DOHH2 (cell line): ENCODE data around the gene STEAP1B.

Source experiments
- H3F3A ChIP-seq: fragments of 200-600 bp; sonication (generic), shearing (Covaris generic); 2 replicates; pipeline ENCODE4 v1.6.0; 2016; ENCODE audit warnings: antibody characterized with exemption, mild to moderate bottlenecking; ENCODE audit not compliant: control insufficient read depth, insufficient read depth
- H3K27ac ChIP-seq: fragments of 200-600 bp; sonication (generic); 2 replicates; pipeline ENCODE4 v1.5.1; 2014; ENCODE audit warnings: low read depth, mild to moderate bottlenecking, low read length, moderate library complexity
- H3K27me3 ChIP-seq: fragments of 200-600 bp; sonication (generic); 2 replicates; pipeline ENCODE4 v1.6.1; 2014; ENCODE audit warnings: mild to moderate bottlenecking, low read length, mixed read lengths; ENCODE audit not compliant: control insufficient read depth
- H3K36me3 ChIP-seq: fragments of 200-600 bp; sonication (generic); 2 replicates; pipeline ENCODE4 v1.6.1; 2014; ENCODE audit warnings: mild to moderate bottlenecking, low read length, moderate library complexity, mixed read lengths; ENCODE audit not compliant: control insufficient read depth
- H3K4me1 ChIP-seq: fragments of 200-600 bp; sonication (generic); 2 replicates; pipeline ENCODE4 v1.6.1; 2014; ENCODE audit warnings: mild to moderate bottlenecking, low read length, mixed read lengths; ENCODE audit not compliant: control insufficient read depth
- H3K4me2 ChIP-seq: fragments of 200-600 bp; sonication (generic); 2 replicates; pipeline ENCODE4 v1.6.0; 2014; ENCODE audit warnings: mild to moderate bottlenecking, low read length, moderate library complexity
- H3K4me3 ChIP-seq: fragments of 200-600 bp; sonication (generic); 2 replicates; pipeline ENCODE4 v1.5.1; 2014; ENCODE audit warnings: mild to moderate bottlenecking, low read length, mixed read lengths
- H3K79me2 ChIP-seq: fragments of 200-600 bp; sonication (generic); 2 replicates; pipeline ENCODE4 v1.6.1; 2014; ENCODE audit warnings: mild to moderate bottlenecking, low read length, mixed read lengths; ENCODE audit not compliant: control insufficient read depth
- H3K9me2 ChIP-seq: fragments of 200-600 bp; sonication (generic); replicated peaks from 2 replicates; pipeline ENCODE4 v1.6.1; 2014; ENCODE audit warnings: mild to moderate bottlenecking, low read length, mixed read lengths; ENCODE audit not compliant: control insufficient read depth
- H3K9me3 ChIP-seq: fragments of 200-600 bp; sonication (generic); 2 replicates; pipeline ENCODE4 v1.6.1; 2014; ENCODE audit warnings: antibody characterized with exemption, low read length, mixed read lengths; ENCODE audit not compliant: control insufficient read depth, insufficient read depth
- H4K20me1 ChIP-seq: fragments of 200-600 bp; sonication (generic); 2 replicates; pipeline ENCODE4 v1.6.0; 2014; ENCODE audit warnings: low read depth, mild to moderate bottlenecking, antibody characterized with exemption, low read length, moderate library complexity; ENCODE audit not compliant: control insufficient read depth, insufficient read depth
- CTCF ChIP-seq: fragments of 200-600 bp; sonication (generic); IDR thresholded peaks from one replicate; pipeline ENCODE4 v1.5.1; 2014; ENCODE audit warnings: antibody characterized with exemption, mild to moderate bottlenecking, low read depth, low read length; ENCODE audit not compliant: poor library complexity, severe bottlenecking
- EZH2phosphoT487 ChIP-seq: fragments of 200-600 bp; sonication (generic); IDR thresholded peaks from 2 replicates; pipeline ENCODE4 v1.6.1; 2017; ENCODE audit warnings: borderline replicate concordance, mild to moderate bottlenecking, antibody characterized with exemption, low read length, moderate library complexity, mixed read lengths

Gene STEAP1B

GRCh38 chr7:22399546-22399945 is 100.4 kb downstream of the STEAP1B start:
- H3K36me3 ChIP-seq, result peaks cover 16% of the 10 kb centered on the region; the same call in 1 of the 2 replicates
- TF ChIP-seq EZH2phosphoT487 (no peak), CTCF (no peak)
- H3K9me2 ChIP-seq, result no peaks in the 10 kb centered on the region
- H3K27me3 ChIP-seq, result no peaks in the 10 kb centered on the region
- H3F3A ChIP-seq, result peaks cover 30% of the 10 kb centered on the region
- peaks cover 4% of the 10 kb centered on the region; the same call in 1 of the 2 replicates for H3K79me2 ChIP-seq
- H3K4me1 ChIP-seq, result peaks cover 88% of the 10 kb centered on the region
- no peaks in the 10 kb centered on the region for H4K20me1 ChIP-seq
- H3K9me3 ChIP-seq, result no peaks in the 10 kb centered on the region
- H3K27ac ChIP-seq, result no peak overlapping the region
- H3K4me2 ChIP-seq, result no peak overlapping the region
- no peak overlapping the region for H3K4me3 ChIP-seq

GRCh38 chr7:22399091-22399490 is 100.9 kb downstream of the STEAP1B start:
- Histone ChIP-seq H4K20me1 (no peaks in the 10 kb centered on the region), H3K9me3 (no peaks in the 10 kb centered on the region), H3K4me1 (peaks cover 88% of the 10 kb centered on the region), H3F3A (peaks cover 30% of the 10 kb centered on the region), H3K36me3 (peaks cover 12% of the 10 kb centered on the region; the same call in 1 of the 2 replicates), H3K27ac (no peak overlapping the region), H3K4me2 (no peak overlapping the region), H3K79me2 (peaks cover 4% of the 10 kb centered on the region; the same call in 1 of the 2 replicates), H3K4me3 (no peak overlapping the region), H3K9me2 (no peaks in the 10 kb centered on the region), H3K27me3 (no peaks in the 10 kb centered on the region)
- no peak for TF ChIP-seq EZH2phosphoT487
- no peak for TF ChIP-seq CTCF

- Histone ChIP-seq H3K27ac (no peak overlapping the region), H3K4me3 (no peak overlapping the region), H3K79me2 (peaks cover under 1% of the 10 kb centered on the region; the same call in 1 of the 2 replicates), H4K20me1 (no peaks in the 10 kb centered on the region), H3F3A (peaks cover 25% of the 10 kb centered on the region), H3K4me2 (no peak overlapping the region), H3K27me3 (no peaks in the 10 kb centered on the region), H3K9me3 (no peaks in the 10 kb centered on the region), H3K36me3 (peaks cover 5% of the 10 kb centered on the region; the same call in 1 of the 2 replicates), H3K4me1 (peaks cover 88% of the 10 kb centered on the region), H3K9me2 (no peaks in the 10 kb centered on the region)
- TF ChIP-seq CTCF (no peak), EZH2phosphoT487 (no peak)
Observed at GRCh38 chr7:22397981-22398380, 102.0 kb downstream of the STEAP1B start.
